GM18499 (cell line): ENCODE measurements around the gene SETBP1.

Source experiments
- ATAC-seq: cut with Tn5 transposase; IDR thresholded peaks from one replicate; pipeline ENCODE4 v1.9.1; 2021; ENCODE audit warnings: moderate number of reproducible peaks; ENCODE audit not compliant: insufficient read depth, unreplicated experiment

Gene SETBP1

DNA sequence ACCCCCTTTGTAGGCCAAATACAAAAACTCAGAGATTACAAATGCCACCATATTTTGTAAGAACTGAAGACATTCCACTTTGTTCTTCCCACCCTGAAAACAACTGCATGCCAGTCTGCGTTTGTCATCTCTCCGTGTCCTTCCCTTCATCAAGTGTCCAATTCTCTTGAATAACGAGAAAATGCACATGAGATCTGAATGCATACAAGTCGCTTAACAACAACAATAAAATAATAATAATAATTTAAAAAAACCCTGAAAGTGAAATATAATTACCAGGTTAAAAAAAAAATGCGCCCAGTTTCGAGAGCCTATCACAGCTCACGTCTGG, 2.0 kb upstream of the SETBP1 start:
- ATAC-seq: no peak

GRCh38 chr18:44679056-44679913, 1.4 kb upstream of the SETBP1 start:
- peak; percentile 63 for ATAC-seq

GRCh38 chr18:44679914-44680272, 795 bp upstream of the SETBP1 start:
- no peak for ATAC-seq

DNA sequence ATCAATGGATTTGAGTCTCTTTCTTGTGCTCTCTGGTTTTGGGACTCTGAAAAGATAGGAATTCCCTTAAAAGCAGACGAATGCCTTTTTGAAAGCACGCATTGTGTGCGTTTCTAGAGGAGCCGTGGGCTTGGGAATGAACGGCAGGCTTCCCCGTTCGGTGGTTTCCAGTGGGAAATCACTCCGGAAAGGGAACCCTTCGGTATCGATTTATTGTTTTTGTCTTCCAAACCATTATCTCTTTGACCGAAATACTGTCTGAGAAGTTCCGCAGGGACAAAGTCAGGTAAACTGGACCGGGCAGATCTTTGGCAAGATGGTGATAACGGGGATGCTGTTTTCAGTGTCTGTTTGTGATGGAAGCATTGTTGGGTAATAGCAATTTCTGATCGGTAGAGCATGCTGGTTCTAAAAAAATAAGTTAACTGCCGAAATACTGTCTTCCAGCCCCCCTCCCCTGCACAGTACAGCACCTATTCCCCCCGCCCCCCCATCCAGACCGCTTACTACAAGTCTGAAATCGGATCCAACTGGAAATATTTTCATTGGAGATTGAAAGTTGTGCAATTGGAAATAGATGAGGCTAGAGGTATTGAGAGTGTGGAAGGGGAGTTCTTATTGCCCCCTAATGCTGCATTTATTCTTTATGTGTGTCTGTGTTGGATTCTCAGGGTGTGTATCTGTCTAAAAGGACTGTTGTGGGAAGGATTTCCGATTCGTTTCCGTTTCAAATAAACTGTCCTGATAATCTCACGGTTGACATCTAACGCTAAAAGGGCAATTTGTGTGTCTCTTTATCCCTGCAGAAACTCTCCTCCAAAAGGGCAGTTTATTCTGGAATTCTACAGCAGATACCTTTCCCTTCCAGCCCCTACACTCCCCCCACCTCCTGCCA, 635 bp downstream of the SETBP1 start:
- ATAC-seq: no peak

DNA sequence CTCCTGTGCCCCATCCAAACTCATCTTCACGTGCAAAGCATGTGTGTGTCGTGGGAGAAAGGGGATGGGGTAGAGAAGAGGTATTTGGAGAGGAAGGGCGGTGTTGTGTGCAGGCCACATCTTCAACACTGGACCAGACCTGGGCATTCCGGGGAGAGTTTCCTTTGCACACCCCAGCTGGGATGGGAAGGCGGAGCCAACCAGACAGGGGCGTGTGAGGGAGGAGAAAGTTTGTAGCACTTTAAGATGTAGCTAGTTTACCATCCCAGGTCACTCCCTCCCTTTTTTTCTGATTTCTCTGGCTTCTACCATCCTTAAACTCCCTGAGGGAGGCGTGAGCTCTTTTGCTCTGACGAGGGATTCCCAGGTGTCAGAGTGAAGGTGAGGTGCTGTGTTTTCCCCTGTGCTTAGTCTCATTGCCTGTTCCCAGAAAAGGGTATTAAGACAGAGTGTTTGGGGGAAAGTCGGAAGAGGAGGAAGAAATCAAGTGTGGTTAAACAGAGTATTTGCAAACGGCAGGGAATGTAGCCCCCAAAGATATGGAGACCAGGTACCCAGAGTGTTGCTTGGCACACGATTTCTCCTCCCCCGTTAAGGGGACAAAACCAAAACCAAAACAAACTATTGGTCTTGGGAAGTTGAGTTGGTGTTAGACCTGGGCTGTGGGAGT, 1.6 kb downstream of the SETBP1 start:
- no peak for ATAC-seq

DNA sequence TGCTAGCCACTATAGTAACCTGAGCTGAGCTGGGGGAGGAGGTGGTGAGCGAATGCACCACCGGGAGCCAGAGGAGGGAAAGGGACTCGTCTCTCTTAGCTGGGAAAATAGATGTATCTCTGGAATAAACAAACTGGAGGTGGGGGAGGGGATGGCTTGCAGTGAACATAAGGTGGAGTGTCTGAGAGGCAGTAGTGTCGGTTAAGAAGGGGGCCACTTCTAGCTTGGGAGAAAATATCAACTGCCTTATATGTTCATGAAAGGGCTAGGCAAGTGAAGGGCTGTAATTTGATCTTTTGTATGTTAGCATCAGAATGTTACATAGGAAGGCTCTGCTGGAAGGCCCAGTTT, 2.2 kb downstream of the SETBP1 start:
- ATAC-seq: no peak

- no peak for ATAC-seq
Measured at GRCh38 chr18:44683556-44683955, 2.9 kb downstream of the SETBP1 start.

- no peak for ATAC-seq
Measured at GRCh38 chr18:44685296-44685695, 4.6 kb downstream of the SETBP1 start.

- ATAC-seq: no peak
Measured at GRCh38 chr18:44686156-44686555, 5.5 kb downstream of the SETBP1 start.

GRCh38 chr18:44687421-44687820, 6.7 kb downstream of the SETBP1 start:
- no peak for ATAC-seq

DNA sequence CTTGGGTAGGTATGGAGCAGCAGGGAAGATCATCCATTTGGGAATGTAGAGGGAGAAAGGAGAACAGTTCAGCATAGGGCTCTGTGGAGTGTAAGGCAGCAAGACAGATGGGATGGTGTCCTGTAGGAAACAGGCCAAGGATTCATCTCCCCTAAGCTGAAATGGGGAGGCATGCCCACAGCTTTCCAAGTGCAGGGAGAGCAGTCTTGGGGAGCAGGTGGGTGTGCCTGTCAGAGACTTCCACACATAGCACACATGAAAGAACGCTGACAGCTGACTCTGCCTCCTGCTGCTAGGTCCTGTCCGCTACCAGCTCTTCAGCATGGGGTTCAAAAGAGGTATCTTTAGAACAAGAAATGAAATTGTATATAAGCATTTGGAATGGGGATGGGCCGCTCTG, 9.0 kb downstream of the SETBP1 start:
- no peak for ATAC-seq

DNA sequence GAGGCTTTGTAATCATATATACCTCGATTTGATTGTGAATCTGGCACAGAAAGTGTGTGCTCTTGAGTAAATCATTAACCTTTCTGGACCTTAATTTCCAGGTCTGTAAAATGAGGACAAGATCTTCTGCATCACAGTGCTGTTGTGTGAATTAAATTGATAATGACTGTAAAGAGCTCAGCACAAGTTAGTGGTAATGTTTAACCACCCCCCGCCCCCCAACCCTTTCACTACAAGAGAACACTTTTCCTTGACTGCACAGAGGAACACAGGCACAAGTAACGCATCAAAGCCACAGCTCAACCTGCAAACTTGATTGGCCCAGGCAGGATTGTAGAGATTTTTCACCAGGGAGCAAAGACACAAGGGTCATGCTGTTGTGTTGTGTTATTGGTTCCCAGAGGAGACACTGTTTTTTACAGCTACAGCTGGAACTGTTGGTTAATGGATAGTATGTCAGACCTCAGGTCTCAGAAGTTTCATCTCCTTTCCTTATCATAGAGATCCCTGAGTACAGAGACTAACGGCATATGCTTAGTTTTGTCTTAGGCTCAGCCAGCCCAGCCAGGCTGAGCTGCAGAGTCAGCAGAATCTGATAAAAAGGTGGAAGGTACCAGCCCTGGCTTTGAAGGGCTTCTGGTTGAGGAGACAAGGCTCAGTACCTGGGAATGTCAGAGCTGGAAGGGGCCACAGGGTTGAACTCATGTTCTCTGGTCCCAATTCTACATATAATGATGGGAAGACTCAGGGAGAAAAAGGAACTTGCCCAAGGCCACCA, 10.6 kb downstream of the SETBP1 start:
- no peak for ATAC-seq

- ATAC-seq: no peak
Measured at GRCh38 chr18:44693030-44693784, 12.5 kb downstream of the SETBP1 start.

DNA sequence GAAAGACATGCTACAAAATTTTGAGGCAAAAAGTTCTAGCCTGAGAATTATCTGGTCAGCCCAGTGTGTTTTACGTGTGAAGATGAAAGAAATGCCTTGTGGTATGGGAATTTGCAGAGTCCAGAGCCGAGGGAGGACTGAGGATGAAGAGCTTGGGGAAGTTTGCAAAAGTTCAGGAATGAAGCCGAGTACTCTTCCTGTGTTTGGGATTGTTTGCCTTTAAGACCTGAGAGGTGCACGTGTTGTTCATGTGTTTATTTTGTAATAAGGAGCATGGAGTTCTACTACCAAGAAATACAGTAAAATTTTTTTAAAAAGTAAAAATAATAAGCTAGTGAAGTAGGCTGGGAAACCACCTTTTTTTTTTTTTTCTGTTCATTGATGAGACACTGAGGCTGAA, 14.8 kb downstream of the SETBP1 start:
- no peak for ATAC-seq

- no peak for ATAC-seq
Measured at GRCh38 chr18:44696892-44697291, 16.2 kb downstream of the SETBP1 start.

GRCh38 chr18:44697315-44697714, 16.6 kb downstream of the SETBP1 start:
- ATAC-seq: no peak

GRCh38 chr18:44698518-44698917, 17.8 kb downstream of the SETBP1 start:
- ATAC-seq: no peak

- no peak for ATAC-seq
Measured at GRCh38 chr18:44699572-44700261, 19.0 kb downstream of the SETBP1 start.

DNA sequence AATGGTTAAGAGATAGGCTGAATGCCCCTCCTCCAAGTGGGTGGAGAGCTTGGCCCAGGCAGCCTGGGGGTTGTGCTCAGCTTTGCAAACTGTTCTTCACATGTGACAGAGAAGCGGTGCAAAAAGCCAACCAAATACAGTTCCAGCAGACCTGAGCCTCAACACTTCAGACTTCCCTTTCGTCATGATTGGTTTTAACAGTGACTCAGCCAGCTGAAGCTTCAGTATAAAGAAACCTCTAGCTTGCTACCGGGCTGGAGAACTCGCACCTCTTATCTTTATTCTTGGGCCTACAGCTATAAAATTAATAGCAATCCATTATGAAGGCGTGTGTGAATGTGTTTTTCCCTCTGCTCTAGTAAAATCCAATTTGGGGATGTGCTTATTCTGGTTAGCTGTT, 20.0 kb downstream of the SETBP1 start:
- peak; percentile 89 for ATAC-seq
